A673 (cell line): Measurements from ENCODE around the gene HPSE2.

Source experiments
- EZH2 ChIP-seq: fragments of 200-600 bp; sonication (generic); IDR thresholded peaks from 2 replicates; pipeline ENCODE4 v1.6.1; 2017; ENCODE audit warnings: borderline replicate concordance, low read depth, mild to moderate bottlenecking, mixed read lengths, antibody characterized with exemption, low read length; ENCODE audit not compliant: poor library complexity, severe bottlenecking
- TF ChIP-seq, protein P1 (sequence below): fragments of 300-800, 200-600 bp; sonication (generic); conservative IDR thresholded peaks from 2 replicates; pipeline ENCODE4 v1.5.1; 2017; ENCODE audit warnings: low read depth, mild to moderate bottlenecking, antibody characterized with exemption, low read length, moderate library complexity, mixed read lengths

DNA sequence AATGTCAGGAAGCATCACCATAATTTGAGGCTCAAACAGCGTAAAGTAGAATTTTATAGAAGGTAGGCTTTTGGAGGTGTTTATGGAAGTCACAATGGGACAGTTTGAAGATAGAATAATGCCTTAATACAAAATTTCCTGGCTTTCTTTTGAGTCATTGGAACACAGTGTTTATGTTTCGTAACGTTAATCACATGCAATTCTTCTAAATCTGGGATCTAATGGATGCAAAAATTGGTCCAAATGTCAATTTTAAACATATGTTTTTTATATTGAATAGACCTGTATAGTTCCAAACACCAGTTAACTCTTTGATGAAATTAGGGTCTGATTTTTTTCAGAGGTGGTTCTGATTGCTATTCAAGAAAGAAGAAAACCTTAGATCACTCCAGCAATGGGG, 702.4 kb downstream of the HPSE2 start:
- TF ChIP-seq, protein P1, sequence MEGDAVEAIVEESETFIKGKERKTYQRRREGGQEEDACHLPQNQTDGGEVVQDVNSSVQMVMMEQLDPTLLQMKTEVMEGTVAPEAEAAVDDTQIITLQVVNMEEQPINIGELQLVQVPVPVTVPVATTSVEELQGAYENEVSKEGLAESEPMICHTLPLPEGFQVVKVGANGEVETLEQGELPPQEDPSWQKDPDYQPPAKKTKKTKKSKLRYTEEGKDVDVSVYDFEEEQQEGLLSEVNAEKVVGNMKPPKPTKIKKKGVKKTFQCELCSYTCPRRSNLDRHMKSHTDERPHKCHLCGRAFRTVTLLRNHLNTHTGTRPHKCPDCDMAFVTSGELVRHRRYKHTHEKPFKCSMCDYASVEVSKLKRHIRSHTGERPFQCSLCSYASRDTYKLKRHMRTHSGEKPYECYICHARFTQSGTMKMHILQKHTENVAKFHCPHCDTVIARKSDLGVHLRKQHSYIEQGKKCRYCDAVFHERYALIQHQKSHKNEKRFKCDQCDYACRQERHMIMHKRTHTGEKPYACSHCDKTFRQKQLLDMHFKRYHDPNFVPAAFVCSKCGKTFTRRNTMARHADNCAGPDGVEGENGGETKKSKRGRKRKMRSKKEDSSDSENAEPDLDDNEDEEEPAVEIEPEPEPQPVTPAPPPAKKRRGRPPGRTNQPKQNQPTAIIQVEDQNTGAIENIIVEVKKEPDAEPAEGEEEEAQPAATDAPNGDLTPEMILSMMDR: no peak
- no peak for TF ChIP-seq EZH2
